Measurements from ENCODE around the gene FZR1. TPM values are rescaled to one million over a fixed set of nuclear protein-coding genes. Genes with fewer than 3 reads are reported as not detected.

FZR1 gene
- total RNA-seq, 6 experiments from 2014 or later, result 18.7 to 34.1 (median 23.8) TPM

- intact Hi-C loops (cut with DNase I), result no loop called here
- no peak overlapping the region for H3K27ac ChIP-seq
- TF ChIP-seq, protein P1, sequence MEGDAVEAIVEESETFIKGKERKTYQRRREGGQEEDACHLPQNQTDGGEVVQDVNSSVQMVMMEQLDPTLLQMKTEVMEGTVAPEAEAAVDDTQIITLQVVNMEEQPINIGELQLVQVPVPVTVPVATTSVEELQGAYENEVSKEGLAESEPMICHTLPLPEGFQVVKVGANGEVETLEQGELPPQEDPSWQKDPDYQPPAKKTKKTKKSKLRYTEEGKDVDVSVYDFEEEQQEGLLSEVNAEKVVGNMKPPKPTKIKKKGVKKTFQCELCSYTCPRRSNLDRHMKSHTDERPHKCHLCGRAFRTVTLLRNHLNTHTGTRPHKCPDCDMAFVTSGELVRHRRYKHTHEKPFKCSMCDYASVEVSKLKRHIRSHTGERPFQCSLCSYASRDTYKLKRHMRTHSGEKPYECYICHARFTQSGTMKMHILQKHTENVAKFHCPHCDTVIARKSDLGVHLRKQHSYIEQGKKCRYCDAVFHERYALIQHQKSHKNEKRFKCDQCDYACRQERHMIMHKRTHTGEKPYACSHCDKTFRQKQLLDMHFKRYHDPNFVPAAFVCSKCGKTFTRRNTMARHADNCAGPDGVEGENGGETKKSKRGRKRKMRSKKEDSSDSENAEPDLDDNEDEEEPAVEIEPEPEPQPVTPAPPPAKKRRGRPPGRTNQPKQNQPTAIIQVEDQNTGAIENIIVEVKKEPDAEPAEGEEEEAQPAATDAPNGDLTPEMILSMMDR (IDR thresholded peaks at IDR 0.05), result no peak
- WGBS (ENCODE audit: insufficient coverage, low coverage, low lambda C conversion rate, missing lambda C conversion rate), result 85% methylated on average over 6 of the region's 27 CpGs
- H3K4me1 ChIP-seq, result no peaks in the 10 kb centered on the region
- ATAC-seq, result no peak
- DNase-seq, result peak in 1 of 3 donors; percentile 53
- H3K27me3 ChIP-seq, result no peaks in the 10 kb centered on the region
- H3K4me3 ChIP-seq, result no peak overlapping the region
- no peaks in the 10 kb centered on the region for H3K9me3 ChIP-seq
- peaks cover 0 to 46% (median 6%) of the 10 kb centered on the region in 4 donors for H3K36me3 ChIP-seq
Observed at GRCh38 chr19:3536429-3537100, 30.5 kb downstream of the FZR1 start.

- no peak for ATAC-seq
- intact Hi-C loops (cut with DNase I), result no loop called here
- TF ChIP-seq, protein P1 (IDR thresholded peaks at IDR 0.05), result no peak
- no peak for TF ChIP-seq POLR2A (IDR thresholded peaks at IDR 0.05)
- Histone ChIP-seq H3K36me3 (peaks cover 0 to 41% (median 6%) of the 10 kb centered on the region in 4 donors), H3K27ac (no peak overlapping the region), H3K4me1 (no peaks in the 10 kb centered on the region), H3K4me3 (no peak overlapping the region), H3K9me3 (no peaks in the 10 kb centered on the region), H3K27me3 (no peaks in the 10 kb centered on the region)
- DNase-seq, result peak in 1 of 3 donors; percentile 50
- WGBS (ENCODE audit: insufficient coverage, low coverage, low lambda C conversion rate, missing lambda C conversion rate), result 91% methylated on average over 6 of the region's 13 CpGs
Observed at GRCh38 chr19:3537101-3537437, 31.0 kb downstream of the FZR1 start.

- ATAC-seq (peak; percentile 8 to 34 (median 10)), DNase-seq (peak in 1 of 3 donors; percentile 52)
- Histone ChIP-seq H3K4me3 (no peak overlapping the region), H3K27ac (no peak overlapping the region), H3K4me1 (no peaks in the 10 kb centered on the region), H3K9me3 (no peaks in the 10 kb centered on the region), H3K36me3 (peaks cover 0 to 35% (median 2%) of the 10 kb centered on the region in 4 donors), H3K27me3 (no peaks in the 10 kb centered on the region)
- intact Hi-C loops (cut with DNase I), result no loop called here
- TF ChIP-seq, protein P1 (IDR thresholded peaks at IDR 0.05), result no peak
- TF ChIP-seq POLR2A (IDR thresholded peaks at IDR 0.05), result no peak
- WGBS (ENCODE audit: insufficient coverage, low coverage, low lambda C conversion rate, missing lambda C conversion rate), result 65% methylated on average over 9 of the region's 22 CpGs
Observed at GRCh38 chr19:3537438-3538240, 31.5 kb downstream of the FZR1 start.

DNA sequence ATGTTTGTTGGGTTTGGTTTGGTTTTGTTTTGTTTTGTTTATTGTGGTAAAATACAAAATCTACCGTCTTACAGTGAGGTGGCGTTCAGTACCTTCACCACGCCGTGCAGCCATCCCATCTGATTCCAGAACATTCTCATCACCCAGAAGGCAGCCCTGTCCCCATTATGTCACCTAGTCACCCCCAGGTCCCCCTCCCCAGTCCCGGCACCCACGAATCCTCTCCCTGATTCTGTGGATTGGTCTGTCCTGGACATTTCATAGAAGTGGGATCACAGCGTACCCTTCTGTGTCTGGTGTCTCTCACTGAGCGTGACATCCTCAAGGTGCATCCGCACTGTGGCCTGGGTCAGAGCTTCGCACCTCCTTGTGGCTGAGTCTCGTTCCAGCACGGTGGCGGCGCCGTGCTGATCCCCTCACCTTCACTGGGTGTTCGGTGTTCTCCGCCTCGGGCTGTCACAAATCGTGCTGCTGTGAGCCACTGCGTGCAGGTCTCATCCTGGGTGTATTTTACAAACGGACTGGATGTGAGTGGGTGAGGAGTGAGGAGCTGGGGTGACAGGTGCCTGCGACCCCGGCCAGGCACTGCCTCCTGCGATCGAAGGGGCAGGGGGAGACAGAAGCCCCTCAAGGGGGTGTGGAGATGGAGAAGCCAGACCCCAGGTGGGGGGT is 32.3 kb downstream of the FZR1 start:
- intact Hi-C loops (cut with DNase I), result no loop called here
- Histone ChIP-seq H3K27me3 (no peaks in the 10 kb centered on the region), H3K4me1 (no peaks in the 10 kb centered on the region), H3K9me3 (no peaks in the 10 kb centered on the region), H3K4me3 (no peak overlapping the region), H3K36me3 (peaks cover 0 to 27% (median 0%) of the 10 kb centered on the region in 4 donors), H3K27ac (no peak overlapping the region)
- 81% methylated on average over 15 of the region's 25 CpGs for WGBS (ENCODE audit: insufficient coverage, low coverage, low lambda C conversion rate, missing lambda C conversion rate)
- TF ChIP-seq, protein P1 (IDR thresholded peaks at IDR 0.05), result no peak
- TF ChIP-seq POLR2A (IDR thresholded peaks at IDR 0.05), result no peak
- ATAC-seq (no peak), DNase-seq (no peak)
